Glomerular visceral epithelial cell (primary cell): ENCODE results near the gene SMPD2.
A peak's percentile ranks its signal among the peaks of the same experiment; 100 is the strongest.
"Not testable (repeated sequence)": the region's sequence is repeated elsewhere in the genome, so short reads cannot be mapped to it uniquely, and the experiment has no call there.

Experiments
- DNase-seq: peaks from one replicate; pipeline ENCODE4 v3.0.0-alpha.2; 2016; ENCODE audit errors: extremely low spot score

SMPD2 gene

DNA sequence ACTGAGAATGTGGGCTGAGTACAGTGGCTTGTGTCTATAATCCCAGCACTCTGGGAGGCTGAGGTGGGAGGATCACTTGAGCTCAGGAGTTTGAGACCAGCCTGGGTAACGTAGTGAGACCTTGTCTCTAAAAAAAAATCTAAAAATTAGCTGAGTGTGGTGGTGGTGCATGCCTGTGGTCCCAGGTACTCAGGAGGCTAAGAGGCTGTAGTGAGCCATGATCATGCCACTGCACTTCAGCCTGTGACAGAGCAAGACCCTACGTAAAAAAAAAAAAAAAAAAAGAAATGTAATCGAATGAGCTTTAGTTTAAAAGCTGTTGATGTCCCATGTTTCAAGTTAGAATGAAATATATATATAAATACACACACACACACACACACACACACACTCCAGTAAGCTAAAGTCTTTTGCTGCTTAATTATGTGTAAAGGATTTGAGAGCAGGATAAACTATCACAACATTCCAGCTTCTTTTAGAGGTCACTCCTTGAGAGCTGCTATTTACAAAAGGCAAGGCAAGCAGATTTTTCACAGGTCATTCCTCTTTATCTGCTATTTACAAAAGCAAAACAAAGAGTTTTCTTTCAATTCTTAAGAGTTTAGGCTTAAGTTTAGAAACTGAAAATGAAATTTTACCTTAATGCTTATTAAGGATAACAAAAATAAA is 19.8 kb downstream of the SMPD2 start:
- no peak for DNase-seq

DNA sequence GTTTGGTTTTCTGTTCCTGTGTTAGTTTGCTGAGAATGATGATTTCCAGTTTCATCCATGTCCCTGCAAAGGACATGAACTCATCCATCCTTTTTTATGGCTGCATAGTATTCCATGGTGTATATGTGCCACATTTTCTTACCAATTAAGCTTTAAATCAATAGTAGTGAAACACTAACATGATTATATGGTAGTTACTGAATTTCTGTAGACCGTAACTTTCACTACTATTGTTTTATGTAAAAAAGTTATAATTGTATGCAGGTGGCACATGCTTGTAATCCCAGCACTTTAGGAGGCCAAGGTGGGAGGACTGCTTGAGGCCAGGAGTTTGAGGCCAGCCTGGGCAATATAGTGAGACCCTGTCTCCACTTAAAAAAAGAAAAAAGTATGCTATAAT is 20.7 kb downstream of the SMPD2 start:
- DNase-seq = not testable (repeated sequence)

DNA sequence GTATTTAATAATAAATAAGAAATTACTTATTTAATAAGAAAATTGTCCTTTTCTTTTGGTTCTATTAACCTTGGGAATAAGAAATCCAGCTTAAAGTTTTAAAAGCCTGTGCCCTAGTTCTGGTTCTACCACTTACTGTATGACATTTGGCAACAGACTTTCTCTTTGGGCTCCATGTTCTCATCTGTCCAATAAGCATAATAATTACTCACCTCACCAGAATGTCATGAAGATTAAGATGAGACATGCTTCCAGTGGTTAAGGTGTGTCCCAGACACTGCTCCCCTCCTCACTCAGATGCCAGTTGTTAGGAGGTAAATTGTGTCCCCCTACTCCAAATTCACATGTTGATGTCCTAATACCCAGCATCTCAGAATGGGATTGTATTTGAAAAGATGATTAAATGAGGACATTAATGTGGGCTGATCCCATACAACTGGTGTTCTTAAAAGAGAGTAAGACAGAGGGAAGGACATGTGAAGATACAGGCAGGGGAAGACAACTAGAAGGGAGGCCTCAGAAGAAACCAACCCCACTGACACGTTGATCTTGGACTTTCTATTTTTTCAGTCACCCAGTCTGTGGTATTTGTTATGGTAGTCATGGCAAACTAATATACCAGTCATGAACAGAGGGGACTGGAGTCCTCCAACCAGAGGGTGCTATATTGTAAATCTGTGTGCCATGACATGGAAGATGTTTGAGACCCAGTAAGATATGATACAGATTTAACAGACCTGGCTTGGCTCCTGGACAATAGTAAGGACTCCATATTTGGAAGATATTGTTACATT is 21.4 kb downstream of the SMPD2 start:
- DNase-seq = no peak

DNA sequence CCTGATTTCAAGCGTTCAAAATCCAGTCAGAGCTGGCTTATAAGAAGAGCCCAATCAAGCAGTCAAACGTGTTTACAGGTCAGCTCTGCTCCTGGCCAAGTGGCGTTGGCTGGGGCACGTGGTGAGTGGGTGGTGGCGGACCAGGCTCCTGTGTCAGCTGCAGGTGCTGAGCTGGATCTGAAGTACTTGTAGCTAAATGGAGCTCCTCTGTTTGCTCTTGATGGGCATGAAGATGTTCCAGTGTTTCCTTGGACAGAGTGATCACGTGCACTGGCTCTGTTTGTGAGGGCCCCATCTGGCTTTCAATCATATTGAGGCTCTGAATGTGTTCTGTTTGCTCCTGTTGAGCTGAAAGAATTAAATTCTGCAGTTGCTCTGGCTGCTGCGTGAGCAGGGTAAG is 25.2 kb downstream of the SMPD2 start:
- no peak for DNase-seq

DNA sequence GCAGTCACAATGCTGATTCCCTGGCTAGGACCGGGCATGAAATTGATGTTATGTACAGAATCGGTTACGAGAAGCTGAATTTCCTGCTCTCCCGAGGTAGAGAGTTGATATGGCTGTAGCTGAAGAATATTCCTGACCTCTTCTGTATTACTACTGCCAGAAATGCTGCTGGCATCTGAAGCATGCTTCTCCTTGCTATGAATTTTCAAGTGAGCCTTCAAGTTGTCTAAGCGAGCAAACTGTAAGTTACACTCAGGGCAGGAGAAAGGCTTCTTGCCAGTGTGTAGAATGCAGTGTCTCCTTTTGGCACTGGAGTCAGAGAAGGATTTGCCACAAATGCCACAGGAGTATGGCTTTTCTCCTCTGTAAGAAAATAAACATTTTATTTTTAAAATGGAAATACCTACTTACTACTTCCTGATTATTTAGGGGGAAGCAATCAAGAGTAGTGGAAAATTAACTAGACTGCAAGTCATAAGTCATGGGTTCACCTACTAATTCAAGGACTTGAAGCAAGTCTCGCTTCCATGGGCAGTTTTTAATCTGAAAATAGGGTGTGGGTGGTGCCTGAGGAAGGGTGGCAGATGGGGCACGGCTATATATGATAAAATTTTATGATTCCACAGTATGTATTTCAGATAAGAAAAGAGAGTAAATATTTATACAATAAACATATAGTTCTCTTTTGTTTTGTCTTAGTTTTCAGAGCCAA is 25.8 kb downstream of the SMPD2 start:
- DNase-seq = no peak

DNA sequence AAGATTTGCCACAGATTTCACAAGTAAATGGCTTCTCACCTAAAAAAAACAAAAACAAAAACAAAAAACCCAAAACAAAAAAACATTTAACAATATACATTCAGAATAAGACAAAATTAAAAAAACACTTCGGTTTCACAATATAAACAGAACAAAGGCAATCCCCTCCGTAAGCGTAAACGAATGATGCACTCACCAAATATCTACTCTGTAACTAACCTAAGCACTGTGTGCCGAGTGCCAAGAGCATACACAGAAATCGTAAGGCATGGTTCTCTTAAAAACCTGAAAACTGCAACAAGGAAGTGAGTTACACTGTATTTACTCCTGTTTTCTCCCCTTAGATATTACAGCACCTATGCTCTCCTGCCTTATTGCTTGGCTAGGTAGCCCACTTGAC is 27.2 kb downstream of the SMPD2 start:
- no peak for DNase-seq

DNA sequence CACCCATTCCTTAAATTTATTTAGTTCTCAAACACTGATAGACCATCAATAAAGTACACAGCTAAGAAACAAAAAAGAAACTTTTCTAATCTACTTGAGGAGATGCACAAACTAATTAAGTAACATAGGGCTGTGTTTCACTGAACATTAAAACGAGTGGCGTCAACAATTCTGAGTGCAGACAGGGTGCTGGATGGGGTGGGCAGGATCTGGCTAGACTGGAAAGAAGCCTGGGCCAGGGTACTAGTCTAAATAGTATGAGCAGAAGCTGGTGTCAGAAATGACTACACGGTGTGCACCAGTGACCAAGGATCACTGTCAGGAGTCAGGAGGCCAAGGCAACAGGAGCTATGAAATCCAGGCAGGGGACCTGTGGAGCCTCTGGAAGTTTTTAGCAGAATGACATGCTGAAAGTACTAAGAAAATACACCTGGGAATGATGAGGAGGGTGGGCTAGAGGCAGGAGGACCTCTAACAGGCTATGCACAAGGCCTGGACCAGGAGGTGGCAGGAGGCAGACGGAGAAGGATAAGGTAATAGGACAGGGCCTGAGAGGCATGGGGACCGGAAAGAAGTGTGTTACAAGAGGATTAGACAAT is 29.2 kb downstream of the SMPD2 start:
- no peak for DNase-seq

DNA sequence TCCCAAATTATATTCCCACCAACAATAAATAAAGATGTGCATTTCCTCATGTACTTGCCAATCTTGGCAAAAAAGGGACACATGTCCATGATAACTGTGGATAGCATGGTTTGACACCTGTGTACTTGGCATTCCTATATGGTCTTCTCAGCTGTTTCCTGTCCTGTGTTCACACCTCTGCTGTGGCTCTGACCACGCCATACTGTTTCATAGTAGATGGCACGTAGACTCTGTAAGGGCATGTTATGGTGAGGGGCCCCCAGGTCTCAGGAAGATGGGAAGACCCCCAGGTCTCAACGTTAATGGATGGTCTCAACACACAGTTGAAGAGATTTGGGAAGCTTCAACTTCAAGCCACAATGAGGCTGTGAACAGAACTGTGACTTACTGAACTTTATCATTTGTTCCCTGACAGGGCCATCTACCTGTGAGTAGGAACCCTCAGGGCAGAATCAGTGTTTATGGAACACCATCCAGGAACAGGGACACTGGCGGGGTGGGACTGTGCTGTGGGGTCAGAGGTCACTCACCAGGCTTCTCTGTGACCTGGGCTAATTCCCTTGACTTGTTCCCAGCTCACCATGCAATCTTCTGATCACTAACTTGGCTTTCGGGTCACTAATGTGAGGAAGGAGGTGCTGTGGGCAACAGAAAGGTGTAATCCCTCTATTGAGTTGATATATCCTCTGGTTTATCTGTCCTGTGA is 30.7 kb downstream of the SMPD2 start:
- no peak for DNase-seq

DNA sequence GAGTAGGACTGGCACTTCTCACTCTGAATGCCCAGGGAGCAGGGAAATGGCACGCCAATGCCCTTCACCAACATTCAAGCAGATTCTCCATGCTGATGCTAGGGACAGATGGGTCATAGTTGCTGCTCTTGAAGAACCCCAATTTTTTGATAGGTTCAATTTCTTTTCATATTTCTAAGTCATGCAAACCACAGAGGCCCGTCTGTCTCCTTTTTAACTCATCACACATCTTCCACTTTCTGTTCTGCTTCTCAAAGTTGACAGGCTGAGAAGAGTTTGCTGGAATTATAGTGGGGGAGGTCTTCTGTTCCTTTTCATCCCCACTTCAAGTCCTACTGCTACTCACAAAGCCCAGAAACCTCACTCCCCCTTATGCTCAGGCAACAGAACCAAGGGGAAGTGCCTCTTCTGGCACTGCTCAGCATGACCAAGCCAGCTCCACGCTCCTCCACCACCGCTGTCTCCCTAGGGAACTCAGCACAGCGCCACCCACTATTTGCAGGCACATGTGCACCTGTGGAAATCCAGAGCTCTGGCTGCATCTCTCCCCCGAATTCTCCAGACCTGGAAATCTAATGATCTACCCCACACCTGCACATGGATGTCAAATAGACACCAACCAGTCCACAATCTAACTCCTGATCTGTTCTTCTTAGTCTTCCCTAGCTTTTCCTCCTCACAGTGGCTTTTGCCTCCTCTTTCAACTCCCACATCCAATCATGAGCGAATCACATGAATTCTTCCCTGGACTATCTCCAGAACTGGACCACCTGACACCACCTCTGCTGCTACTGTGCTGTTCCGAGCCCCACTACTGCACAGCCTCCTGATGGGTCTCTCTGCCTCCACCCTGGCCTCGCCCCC is 31.8 kb downstream of the SMPD2 start:
- DNase-seq = no peak

DNA sequence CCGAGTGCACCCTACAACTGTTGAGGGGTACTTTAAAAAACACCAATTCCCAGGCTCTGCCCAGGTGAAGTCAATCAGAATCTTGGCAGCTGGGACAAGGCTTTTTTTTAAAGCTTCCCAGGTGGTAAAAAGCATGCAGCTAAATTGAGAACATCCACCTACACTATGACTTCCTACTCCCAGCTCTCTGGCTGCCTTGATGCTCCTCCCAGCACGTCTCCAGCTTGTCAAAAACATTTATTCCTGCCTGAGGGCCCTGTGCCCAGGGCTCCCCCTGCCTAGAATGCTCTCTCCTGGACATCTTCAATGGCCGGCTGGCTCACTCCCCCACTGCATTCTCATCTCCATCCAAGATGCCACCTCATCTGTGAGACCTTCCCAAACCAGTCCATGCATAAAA is 32.6 kb downstream of the SMPD2 start:
- no peak for DNase-seq

DNA sequence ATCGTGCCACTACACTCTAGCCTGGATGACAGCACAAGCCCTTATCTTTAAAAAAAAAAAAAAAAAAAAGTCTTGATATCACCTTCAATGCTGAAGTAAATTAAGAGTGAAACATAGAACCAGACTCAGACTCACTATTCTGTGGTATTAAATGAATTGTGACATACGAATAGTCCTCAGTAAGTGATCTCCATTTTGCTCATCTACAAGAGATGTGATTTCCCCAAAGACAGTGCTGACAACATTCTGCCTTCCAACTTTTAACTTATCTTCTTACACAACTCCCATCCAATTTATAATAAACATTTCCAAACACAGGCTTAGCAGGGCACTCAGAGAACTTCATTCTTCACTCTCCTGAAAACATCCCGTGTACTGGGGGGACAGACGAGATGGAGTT is 34.5 kb downstream of the SMPD2 start:
- DNase-seq = no peak

DNA sequence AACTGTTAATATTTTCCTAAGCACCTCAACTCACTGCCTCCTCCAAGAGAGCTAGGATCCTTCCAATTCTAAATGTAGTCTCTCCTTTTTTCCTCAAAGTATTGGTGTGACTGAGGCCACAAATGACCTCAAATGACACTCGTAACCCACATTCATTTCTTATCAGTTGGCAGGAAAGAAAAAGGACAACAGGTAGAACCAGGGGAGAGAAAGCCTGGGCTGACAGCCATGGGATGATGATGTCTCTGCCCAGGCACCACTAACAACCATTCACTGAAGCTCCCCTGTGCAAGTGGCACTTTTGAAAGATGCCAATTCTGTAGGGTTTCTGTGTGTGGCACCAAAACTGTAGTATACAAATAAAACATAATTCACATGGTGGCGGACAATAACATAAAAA is 35.1 kb downstream of the SMPD2 start:
- DNase-seq = no peak

DNA sequence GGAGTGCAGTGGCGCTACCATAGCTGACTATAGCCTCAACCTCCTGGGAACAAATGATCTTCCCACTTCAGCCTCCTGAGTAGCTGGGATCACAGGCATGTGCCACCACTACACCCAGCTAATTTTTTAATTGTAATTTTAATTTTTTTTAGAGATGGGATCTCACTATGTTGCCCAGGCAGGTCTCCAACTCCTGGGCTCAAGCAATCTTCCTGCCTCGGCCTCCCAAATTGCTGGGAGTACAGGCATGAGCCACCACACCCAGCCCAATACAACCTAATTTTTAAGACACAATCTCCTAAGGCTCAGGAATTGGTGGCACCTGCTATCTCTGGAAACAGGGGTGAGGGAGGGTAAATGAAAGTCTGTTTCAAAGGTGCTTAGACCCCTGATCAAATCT is 36.7 kb downstream of the SMPD2 start:
- no peak for DNase-seq

DNA sequence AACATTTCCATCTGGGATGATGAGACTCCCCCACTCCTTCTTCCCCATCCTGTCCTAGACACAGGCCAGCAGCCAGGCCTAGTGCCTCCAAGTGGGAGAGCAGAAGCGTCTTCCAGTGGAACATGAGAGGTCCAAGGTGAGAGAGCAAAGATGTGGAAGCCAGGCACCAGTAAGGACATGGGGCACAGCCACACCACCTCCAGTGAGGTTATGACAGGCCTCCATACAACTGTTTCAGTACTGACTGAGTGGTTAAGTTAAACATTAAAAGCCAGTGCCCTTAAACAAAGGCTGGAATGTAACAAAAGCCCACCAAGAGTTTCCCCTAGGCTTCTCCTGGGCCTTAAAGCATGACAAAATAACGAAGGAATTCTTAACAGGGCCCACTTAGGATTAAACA is 37.2 kb downstream of the SMPD2 start:
- DNase-seq = peak; percentile 49

DNA sequence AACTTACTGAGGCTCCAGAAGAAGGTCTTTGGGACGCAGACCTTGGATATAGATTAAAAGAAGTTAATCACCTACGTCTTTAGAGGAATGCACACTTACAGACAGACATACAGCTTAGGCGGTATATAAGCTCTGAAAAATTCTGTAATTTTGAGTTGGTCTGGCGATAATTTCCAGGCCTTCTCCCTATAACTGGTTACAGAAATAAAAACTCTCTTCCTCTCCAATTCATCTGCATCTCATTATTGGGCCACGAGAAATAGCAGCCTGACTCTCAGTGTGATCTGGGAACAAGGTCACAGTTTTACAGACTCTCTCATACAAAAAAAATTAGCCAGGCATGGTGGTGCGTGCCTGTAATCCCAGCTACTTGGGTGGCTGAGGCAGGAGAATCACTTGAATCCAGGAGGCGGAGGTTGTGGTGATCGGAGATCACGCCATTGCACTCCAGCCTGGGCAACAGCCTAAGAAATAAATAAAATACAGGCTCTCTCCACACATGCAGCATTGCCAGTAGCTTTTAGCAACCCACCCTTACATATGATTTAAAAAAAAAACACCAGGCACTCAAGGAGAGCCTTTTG is 37.8 kb downstream of the SMPD2 start:
- no peak for DNase-seq

DNA sequence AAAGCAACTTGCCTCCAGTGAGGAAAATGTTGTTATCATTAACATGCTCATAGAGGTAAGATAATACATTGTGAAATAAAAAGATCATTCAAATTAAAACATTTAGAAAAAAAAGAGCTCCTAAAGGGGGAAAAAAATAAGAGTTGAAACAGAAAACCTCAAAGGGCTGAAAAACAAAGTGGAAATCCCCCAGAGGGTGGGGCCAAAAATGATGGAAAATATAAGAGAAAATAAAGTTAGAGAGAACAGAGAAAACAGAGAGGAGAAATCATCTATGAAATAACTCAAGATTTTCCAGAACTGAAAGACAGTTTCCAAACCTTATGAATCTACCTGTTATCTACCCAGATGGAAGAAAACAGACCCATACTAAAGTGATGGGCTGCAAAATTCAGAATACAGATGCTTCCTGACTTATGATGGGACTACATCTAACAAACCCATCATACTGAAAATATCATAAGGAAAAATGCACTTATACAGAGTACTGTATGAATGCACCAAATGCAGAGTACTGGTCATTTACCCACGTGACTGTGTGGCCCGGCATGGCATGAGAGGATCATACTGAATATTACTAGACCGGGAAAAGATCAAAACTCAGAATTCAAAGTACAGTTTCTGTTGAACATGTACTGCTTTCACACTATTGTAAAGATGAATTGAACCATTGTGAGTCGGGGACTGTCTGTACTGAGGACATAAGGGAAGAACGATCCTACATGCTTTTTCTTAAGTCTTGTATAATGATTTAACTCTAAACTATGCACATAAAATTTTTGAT is 38.5 kb downstream of the SMPD2 start:
- DNase-seq = no peak

DNA sequence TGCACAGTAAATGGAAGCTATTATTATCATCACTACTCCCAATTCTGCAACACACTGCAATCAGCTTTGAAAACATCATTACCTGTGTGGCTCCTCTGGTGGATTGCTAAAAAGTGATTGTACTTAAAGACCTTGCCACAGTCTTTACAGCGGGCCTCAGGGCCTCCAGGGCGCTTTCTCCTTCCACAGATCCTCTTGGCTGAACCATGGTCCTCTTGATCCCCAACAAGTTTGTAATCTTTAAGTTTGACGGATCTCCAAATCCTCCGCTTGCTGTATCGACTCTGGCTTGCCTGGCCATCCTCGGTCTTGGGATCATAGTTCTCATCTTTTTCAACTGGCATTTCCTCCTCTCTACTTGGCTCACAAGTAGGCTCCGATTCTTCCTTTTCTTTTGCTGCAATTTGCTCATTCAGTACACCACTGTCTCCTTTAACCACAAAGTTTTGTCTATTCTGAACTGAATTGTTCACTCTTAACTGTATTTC is 40.5 kb downstream of the SMPD2 start:
- no peak for DNase-seq

DNA sequence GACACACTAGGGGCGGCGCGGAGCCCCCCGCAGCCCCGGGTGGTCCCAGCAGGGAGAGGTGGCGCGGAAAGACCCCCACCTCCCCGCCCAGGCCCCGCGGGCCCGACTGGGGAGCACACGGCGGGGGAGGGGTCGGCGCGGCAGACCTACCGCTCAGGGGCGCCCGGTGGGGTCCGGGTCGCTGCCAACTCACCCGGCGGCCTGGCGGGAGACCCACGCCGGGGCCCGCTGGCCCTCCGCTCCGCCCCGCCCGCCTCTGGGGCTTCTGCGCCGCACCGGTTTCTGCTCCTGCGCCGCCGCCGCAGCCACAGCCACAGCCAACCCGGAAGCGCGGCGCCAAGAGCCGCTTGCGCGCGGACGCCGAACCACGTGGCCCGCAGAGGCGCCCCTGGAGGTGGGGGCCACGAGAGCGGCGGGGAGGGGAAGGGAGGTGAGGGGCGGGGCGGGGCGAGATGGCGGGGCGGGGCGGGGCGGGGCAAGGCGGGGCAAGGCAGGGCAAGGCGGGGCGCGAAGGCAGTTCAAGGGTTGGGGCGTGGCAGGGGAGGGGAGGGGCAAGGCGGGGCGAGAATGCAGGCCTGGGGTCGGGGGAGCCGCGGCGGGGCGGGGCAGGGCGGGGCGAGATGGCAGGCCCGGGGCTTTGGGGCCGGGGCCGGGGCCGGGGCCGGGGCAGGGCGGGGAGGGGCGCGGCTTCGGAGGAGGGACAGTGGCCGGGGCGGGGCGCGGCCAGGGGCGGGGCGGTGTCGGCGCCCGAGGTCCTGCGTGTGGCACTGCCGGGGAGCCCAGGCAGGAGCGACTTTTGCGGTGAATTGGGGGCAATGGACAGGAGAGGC is 42.6 kb downstream of the SMPD2 start, which contains the start of gene ZBTB24:
ZBTB24 (minus strand) TSS at position 315 of the 830 bp plus-strand sequence. CDS start 1,193 bp downstream, outside the sequence.
- DNase-seq = peak; percentile 91

DNA sequence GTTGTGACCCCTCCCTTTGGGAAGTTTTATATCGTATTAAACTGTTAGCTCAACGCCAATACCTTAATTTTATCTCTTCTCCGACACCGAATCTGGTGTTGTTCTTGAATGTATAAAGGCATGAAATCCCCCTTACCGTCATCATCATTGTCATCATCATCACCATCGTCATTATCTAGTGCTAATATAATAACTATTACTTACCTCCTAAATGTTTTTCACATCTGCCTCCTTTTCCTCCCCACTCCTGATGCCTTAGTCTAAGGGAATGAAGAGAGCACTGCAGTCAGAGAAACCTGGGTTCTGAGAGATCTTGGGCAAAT is 43.2 kb downstream of the SMPD2 start:
- DNase-seq = no peak
